ENCODE data around the gene NUP98. TPM values are rescaled to one million over a fixed set of nuclear protein-coding genes. Genes with fewer than 3 reads are reported as not detected.

The NUP98 gene
- total and polyA plus RNA-seq, 8 donors: 12.2 to 38.0 (median 26.1) TPM

DNA sequence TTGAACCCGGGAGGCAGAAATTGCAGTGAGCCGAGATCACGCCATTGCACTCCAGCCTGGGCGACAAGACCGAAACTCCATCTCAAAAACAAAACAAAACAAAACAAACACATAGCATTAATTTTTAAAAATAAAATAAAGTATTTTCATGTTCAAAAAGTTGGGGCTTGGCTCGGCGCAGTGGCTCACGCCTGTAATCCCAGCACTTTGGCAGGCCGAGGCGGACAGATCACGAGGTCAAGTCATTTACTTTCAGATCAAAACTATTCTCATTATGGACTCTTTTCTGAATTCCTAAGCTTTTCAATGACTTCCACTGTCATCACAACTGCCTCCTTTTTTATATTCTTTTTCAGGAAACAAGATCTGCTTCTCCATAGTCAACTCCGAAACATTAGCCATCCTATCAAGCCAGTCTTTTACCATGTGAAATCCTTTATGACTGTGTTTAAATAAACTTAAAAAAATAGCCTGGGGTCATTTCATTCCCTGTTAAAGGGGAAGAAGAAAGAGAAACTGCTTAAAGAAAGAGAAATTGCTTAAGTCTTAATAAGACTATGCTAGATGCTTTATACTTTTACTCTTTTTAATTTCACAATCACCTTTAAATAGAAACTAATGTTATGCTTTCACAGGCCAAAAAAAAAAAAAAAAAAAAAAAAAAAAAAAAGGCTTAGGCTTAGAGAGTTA is 113.1 kb downstream of the NUP98 start:
- Histone ChIP-seq H3K9me3 (no peaks in the 10 kb centered on the region), H3K4me1 (peaks cover 0 to 7% (median 0%) of the 10 kb centered on the region in 3 donors), H3K27ac (no peak overlapping the region), H3K36me3 (peaks cover 8 to 64% (median 17%) of the 10 kb centered on the region in 3 donors), H3K4me3 (no peak overlapping the region), H3K27me3 (no peaks in the 10 kb centered on the region)
- DNase-seq (no peak), FAIRE-seq (no peak), ATAC-seq (no peak)
- TF ChIP-seq, protein P1, sequence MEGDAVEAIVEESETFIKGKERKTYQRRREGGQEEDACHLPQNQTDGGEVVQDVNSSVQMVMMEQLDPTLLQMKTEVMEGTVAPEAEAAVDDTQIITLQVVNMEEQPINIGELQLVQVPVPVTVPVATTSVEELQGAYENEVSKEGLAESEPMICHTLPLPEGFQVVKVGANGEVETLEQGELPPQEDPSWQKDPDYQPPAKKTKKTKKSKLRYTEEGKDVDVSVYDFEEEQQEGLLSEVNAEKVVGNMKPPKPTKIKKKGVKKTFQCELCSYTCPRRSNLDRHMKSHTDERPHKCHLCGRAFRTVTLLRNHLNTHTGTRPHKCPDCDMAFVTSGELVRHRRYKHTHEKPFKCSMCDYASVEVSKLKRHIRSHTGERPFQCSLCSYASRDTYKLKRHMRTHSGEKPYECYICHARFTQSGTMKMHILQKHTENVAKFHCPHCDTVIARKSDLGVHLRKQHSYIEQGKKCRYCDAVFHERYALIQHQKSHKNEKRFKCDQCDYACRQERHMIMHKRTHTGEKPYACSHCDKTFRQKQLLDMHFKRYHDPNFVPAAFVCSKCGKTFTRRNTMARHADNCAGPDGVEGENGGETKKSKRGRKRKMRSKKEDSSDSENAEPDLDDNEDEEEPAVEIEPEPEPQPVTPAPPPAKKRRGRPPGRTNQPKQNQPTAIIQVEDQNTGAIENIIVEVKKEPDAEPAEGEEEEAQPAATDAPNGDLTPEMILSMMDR (IDR thresholded peaks at IDR 0.05): no peak
- 95 to 96% methylated on average over 12 of the region's 12 CpGs for WGBS, 2 donors
- intact Hi-C loops (cut with DNase I): no loop called here

DNA sequence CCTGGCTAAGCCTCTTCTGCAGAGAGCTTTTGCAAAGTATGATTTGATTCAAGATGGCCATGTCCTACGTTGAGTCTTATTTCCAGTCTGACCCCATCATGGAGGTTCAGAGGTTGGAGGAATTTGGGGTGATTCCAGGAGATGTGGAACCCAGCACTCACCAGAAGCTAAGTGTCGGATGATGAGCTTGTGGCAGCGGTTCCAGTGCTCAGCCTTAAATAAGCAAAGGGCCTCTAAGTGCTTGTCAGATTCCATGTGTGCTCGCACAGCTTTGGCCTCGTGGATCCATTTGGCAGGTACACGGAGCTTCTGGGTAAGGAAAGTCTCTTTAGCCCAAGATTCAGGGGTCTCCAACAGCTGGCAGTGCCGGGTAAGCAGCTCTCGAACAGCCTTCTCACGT is 114.3 kb downstream of the NUP98 start:
- ATAC-seq (no peak), DNase-seq (no peak), FAIRE-seq (no peak)
- 97% methylated on average over 9 of the region's 9 CpGs for WGBS, 2 donors
- Histone ChIP-seq H3K4me3 (no peak overlapping the region), H3K27me3 (no peaks in the 10 kb centered on the region), H3K4me1 (peaks cover 0 to 7% (median 0%) of the 10 kb centered on the region in 3 donors), H3K27ac (no peak overlapping the region), H3K36me3 (peaks cover 8 to 58% (median 17%) of the 10 kb centered on the region in 3 donors), H3K9me3 (no peaks in the 10 kb centered on the region)
- TF ChIP-seq, protein P1 (IDR thresholded peaks at IDR 0.05): no peak
- intact Hi-C loops (cut with DNase I): no loop called here

DNA sequence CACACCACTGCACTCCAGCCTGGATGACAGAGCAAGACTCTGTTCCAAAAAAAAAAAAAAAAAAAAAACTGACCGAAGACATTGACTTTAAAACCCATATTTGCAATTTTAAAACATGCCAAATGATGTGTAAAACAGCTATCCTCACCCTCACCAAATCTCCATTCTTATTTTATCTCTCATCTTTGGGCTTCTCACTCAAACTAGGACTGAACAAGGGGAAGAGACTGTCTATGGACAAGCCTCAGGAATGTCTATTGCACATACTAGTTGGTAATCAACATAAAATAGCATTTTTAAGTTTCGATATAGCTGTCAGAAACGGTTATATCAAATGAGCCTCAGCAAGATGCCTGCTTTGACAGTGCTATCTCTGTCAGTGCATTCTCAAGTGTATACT is 118.3 kb downstream of the NUP98 start:
- Histone ChIP-seq H3K4me1 (no peaks in the 10 kb centered on the region), H3K27me3 (no peaks in the 10 kb centered on the region), H3K4me3 (no peak overlapping the region), H3K36me3 (peaks cover 11 to 69% (median 21%) of the 10 kb centered on the region in 3 donors), H3K9me3 (no peaks in the 10 kb centered on the region), H3K27ac (no peak overlapping the region)
- DNase-seq (no peak), ATAC-seq (no peak), FAIRE-seq (no peak)
- TF ChIP-seq, protein P1 (IDR thresholded peaks at IDR 0.05): no peak
- intact Hi-C loops (cut with DNase I): no loop called here
- 93% methylated on average over 3 of the region's 3 CpGs for WGBS, 2 donors

DNA sequence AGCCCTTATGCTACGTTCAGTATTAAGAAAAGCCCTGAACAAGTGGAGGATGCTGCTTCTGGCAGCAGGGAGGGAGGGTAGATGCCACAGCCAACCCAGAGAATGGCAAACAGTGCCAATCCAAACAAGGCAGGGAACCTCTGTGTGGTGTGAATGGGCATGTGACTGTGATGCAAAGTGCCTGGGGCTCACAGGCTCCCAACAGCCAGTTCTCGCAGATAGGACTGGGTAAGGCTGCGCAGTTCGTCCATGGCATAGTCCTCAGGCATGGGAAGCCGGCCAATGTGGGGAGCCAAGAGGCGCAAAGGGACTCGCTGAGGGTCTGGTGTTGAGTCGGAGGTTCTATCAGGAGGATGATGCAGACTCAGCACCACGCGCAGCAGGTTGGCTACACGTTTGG is 121.4 kb downstream of the NUP98 start:
- Histone ChIP-seq H3K4me3 (no peak overlapping the region), H3K36me3 (peaks cover 3 to 60% (median 12%) of the 10 kb centered on the region in 3 donors), H3K9me3 (no peaks in the 10 kb centered on the region), H3K4me1 (no peaks in the 10 kb centered on the region), H3K27ac (no peak overlapping the region), H3K27me3 (no peaks in the 10 kb centered on the region)
- WGBS, 2 donors: 96 to 97% methylated on average over 11 of the region's 11 CpGs
- intact Hi-C loops (cut with DNase I): no loop called here
- no peak for DNase-seq
- TF ChIP-seq, protein P1 (IDR thresholded peaks at IDR 0.05): no peak
- FAIRE-seq: no peak
- ATAC-seq: no peak

DNA sequence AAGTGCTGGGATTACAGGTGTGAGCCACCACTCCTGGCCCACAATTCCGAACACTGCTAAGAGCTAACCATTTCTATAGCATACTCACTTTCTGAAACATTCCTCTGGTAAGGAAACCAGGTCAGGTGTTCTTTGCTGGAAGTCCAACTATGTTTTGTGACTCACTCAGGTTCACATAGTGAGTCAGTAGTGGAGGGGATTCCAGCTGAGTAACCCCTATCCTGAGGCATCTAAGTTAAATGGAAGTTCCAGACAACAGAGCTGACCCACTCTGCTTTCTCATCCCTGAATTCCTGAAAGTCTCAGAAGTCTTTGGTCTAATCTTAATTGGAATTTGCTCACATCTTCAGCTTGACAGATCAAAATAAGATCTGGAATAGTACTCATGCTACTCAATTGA is 123.2 kb downstream of the NUP98 start:
- H3K36me3 ChIP-seq: peaks cover 3 to 44% (median 12%) of the 10 kb centered on the region in 3 donors
- no peaks in the 10 kb centered on the region for H3K9me3 ChIP-seq
- no peak overlapping the region for H3K4me3 ChIP-seq
- intact Hi-C loops (cut with DNase I): no loop called here
- no peak for DNase-seq
- TF ChIP-seq, protein P1 (IDR thresholded peaks at IDR 0.05): no peak
- no peak overlapping the region for H3K27ac ChIP-seq
- no peaks in the 10 kb centered on the region for H3K27me3 ChIP-seq
- no peak for FAIRE-seq
- WGBS, 2 donors: 98 to 100% methylated on average over 1 of the region's 1 CpG
- no peaks in the 10 kb centered on the region for H3K4me1 ChIP-seq
- ATAC-seq: no peak
